NCI-H2029 treated with DMSO at 0.1 percent for 48 hours (cell line): ENCODE results near the gene SEC14L5.
A peak's percentile ranks its signal among the peaks of the same experiment; 100 is the strongest.
"Not testable (repeated sequence)": the region's sequence is repeated elsewhere in the genome, so short reads cannot be mapped to it uniquely, and the experiment has no call there.

Experiments
- DNase-seq: peaks from one replicate; lab custom pipeline; 2025; lab: John Stamatoyannopoulos, UW

Gene SEC14L5

GRCh38 chr16:4954714-4955113 is 3.4 kb upstream of the SEC14L5 start:
- DNase-seq, result no peak

GRCh38 chr16:4957420-4957719 is 760 bp upstream of the SEC14L5 start:
- DNase-seq, result no peak

- no peak for DNase-seq
Observed at GRCh38 chr16:4958510-4959438, 644 bp downstream of the SEC14L5 start.

DNA sequence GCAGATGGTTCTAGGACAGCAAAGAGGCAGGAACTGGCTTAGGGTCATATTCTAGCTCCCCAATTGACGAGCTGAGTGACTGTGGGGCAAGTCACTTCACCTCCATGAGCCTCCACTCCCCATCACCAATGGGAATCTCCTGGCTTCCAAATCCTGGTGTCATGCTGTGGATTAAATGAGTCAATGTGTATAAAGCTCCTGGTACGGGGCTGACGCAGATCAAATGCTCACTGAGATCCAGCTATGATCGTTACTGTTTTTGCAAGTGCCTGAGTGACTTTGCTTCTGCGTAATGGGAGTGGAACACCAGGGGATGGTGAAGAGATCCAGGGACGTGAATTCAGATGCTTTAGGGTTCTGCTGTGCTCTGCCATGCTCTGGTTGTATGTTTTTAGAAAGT is 2.4 kb downstream of the SEC14L5 start:
- DNase-seq, result no peak

GRCh38 chr16:4962716-4963115 is 4.6 kb downstream of the SEC14L5 start:
- DNase-seq, result no peak

GRCh38 chr16:4963527-4963926 is 5.4 kb downstream of the SEC14L5 start:
- not testable (repeated sequence) for DNase-seq

DNA sequence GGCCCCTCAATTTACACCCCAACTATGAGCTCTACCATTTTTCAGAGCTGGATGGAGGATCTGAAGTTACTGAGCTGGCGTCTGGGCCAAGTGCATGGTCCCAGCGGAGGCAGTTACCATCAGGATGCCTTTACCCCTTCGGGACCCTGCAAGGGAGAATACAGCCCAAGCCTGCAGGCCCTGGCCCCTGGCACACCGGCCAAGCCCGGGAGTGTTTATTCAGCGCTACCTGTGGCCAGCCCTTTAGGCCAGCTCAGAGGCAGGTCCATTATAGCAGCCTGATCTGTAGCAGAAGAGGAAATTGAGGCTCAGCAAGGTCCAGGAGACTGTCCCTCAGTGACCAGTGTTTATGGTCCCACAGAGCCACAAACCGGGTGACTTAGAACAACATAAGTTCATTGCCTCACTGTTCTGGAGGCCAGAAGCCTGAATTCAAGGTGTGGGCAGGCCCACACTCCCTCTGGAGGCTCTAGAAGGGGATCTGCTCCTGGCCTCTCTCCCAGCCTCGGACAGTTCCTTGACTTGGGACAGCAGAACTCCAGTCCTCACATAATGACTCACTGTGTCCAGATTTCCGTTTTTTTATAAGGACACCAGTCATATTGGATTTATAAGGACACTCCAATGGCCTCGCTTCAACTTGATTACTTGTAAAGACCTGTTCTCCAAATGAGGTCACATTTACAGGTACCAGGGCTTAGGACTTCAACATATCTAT is 8.8 kb downstream of the SEC14L5 start:
- no peak for DNase-seq

DNA sequence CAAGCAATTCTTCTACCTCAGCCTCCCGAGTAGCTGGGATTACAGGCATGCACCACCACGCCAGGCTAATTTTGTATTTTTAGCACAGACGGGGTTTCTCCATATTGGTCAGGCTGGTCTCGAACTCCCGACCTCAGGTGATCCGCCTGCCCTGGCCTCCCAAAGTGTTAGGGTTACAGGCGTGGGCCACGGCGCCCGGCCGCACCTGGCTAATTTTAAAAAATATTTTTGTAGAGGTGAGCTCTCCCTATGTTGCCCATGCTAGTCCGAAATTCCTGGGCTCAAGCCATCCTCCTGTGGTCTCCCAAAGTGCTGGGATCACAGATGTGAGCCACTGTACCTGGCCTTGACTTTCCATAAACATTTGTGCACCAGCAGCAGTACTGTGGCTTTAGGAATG is 10.1 kb downstream of the SEC14L5 start:
- not testable (repeated sequence) for DNase-seq

- DNase-seq, result no peak
Observed at GRCh38 chr16:4968879-4969483, 10.9 kb downstream of the SEC14L5 start.

- DNase-seq, result no peak
Observed at GRCh38 chr16:4970010-4970409, 11.9 kb downstream of the SEC14L5 start.

DNA sequence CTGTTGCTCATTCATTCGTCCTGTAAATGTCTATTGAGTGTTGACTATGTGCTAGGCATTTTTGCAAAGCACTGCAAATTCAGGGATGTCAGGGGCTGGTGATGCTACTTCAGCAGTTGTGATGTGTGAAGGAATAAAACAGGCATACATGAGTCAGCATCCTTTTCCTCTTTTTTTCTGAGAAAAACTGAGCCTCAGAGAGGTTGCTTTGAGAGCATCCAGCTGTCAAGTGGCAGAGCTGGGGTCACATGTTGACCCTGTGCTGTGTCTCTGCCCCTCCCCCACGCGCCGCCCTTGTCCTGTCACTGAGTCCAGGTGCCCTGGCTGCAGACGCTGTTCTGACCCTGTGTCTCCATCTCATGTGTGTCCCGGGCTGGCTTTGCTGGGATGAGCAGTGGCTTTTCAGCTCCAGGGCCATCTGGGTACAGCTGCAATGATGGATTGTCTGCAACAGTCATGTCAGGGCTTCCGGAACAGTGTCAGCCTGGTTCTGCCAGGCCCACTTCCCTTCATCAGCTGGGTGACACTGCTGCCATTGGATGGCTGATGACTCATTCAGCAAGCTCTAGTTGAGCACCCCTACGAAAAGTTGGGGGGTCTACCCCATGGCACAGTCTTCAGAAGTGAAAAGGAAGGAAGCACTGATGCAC is 14.9 kb downstream of the SEC14L5 start:
- no peak for DNase-seq

GRCh38 chr16:4976079-4976478 is 17.9 kb downstream of the SEC14L5 start:
- DNase-seq, result no peak

DNA sequence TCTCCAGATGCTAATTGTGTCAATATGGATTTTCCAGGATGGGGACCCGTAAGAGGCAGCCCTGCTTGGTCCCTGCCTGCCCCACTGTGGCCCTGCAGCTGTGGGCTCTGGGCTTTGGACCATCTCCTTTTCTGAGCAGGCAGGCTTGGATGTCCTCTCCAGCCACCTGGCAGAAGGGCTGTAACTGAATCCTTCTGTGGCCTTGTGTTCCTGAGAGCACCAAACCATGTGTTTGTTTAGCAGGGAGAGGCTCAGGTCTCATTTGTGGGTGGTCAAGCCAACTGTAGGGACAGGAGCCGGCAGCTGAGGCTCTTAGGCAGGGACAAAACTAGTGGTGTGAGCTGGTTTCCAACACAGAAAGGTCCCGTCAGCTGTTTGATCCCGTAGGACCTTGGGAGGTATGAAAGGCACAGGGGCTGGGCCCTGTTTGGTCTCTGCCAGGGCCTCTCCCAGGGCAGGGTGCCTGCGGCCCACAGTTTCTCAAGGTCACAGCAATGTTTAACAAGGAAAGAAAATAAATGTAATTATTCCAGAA is 18.5 kb downstream of the SEC14L5 start:
- peak; percentile 34 for DNase-seq

DNA sequence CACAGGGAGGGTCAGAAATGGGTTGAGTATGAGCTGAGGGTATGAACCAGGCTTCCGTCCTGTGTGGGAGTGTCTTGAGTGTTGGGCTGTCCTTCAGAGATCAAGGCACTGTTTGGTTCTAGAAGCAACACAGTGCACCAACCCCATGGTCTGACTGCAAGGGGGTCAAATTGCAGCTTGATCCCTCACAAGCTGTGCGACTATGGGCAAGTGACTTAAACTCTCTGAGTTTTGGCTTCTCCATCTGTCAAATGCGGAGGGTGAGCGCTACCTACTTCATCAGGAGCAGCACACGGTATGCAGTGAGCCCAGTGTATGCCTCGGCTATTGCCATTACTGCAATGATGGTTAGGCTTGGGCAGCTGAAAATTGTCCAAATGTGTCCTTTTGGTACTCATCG is 21.0 kb downstream of the SEC14L5 start:
- DNase-seq, result no peak

GRCh38 chr16:4979736-4980660 is 21.9 kb downstream of the SEC14L5 start:
- DNase-seq, result no peak

DNA sequence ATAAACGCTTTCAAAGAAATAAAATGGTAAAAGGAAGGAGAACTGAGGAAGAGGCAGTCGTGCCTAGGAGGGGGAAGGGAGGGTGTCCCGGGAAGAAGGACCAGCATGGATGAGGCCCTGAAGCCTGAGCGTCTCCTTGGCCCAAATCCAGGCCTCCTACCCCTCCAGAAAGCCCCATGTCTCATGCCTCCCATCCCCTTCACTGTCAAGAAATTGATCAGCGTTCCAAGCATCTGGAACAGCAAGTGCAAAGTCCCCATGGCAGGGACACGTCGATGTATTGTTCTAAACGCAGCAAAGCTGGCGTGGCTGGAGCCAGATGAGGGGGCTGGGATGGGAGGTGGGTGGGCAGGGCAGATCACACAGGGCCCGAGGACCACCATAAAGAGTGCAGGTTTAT is 22.6 kb downstream of the SEC14L5 start:
- no peak for DNase-seq

- DNase-seq, result no peak
Observed at GRCh38 chr16:4981473-4981872, 23.3 kb downstream of the SEC14L5 start.

GRCh38 chr16:4982056-4982867 is 24.1 kb downstream of the SEC14L5 start:
- no peak for DNase-seq

DNA sequence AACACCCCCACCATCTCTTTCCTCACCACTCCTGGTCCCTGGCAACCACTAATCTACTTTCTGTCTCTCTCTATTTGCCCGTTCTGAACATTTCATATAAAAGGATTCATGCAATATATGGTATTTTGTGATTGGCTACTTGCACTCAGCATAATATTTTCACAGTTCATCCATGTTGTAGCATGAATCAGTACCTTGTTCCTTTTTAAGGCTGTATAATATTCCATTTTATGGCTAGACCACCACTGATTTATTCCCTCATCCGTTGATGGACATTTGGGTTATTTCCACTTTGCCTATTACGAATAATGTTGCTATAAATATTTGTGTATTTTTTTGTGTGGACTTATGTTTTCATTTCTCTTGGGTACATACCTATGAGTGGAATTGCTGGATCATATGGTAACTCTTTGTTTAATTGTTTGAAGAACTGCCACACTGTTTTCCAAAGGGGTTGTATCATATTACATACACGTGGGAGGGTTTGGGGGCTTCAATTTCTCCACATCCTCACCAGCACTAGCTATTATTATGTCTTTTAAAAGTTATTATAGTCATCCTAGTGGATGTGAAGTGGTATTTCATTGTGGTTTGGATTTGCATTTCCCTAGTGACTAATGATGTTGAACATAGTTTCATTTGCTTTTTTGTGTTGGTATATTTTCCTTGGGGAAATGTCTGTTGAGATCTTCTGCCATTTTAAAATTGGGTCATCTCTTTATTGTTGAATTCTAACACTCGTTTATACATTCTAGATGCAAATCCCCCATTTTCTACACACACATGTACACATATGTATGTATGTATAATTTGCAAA is 26.3 kb downstream of the SEC14L5 start:
- DNase-seq, result no peak

DNA sequence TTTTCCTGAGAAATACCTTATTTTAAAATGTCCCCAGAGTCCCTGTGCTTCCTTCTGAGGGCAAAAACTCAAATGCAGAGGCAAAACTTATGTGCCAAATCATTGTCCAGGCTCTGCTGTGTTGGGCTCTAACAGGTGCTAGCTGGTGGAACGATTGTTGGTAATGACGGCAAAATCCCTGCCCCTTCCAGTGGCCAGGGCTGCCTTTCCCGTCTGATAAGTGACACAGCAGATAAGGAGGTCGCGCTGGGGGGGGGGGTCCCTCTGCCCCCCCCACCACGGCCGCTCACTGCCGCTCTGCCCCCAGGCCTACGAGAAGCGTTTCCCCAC is 29.1 kb downstream of the SEC14L5 start:
- DNase-seq, result no peak
